NCI-H1105 treated with DMSO at 0.1 percent for 48 hours (cell line): ENCODE measurements around the gene ESRRB.

Source experiments
- DNase-seq: peaks from one replicate; lab custom pipeline; 2025; lab: John Stamatoyannopoulos, UW

Gene ESRRB

GRCh38 chr14:76541594-76542219 lies 165.8 kb downstream of the ESRRB start:
- DNase-seq: peak; percentile 10

- peak; percentile 6 for DNase-seq
Observed at GRCh38 chr14:76546426-76547221, 170.7 kb downstream of the ESRRB start.

- no peak for DNase-seq
Observed at GRCh38 chr14:76547831-76548230, 171.9 kb downstream of the ESRRB start.

- no peak for DNase-seq
Observed at GRCh38 chr14:76550534-76550933, 174.6 kb downstream of the ESRRB start.

GRCh38 chr14:76551116-76551515 lies 175.2 kb downstream of the ESRRB start:
- no peak for DNase-seq
